ENCODE results near the gene SCN2B.
A peak's percentile ranks its signal among the peaks of the same experiment; 100 is the strongest.

Gene SCN2B

GRCh38 chr11:118175993-118176777 is at the start of gene SCN2B:
Gene SCN2B (minus strand): TSS chr11:118176639. CDS start chr11:118176431, 208 bp downstream.
- no peak for DNase-seq (ENCODE audit: low read depth, low spot score)

- peak; percentile 51 for DNase-seq (ENCODE audit: low read depth, low spot score)
Measured at GRCh38 chr11:118224511-118225188, 48.2 kb upstream of the SCN2B start, which contains the start of gene JAML. Gene JAML (minus strand): TSS chr11:118225011. CDS start chr11:118214866, 10,145 bp downstream.

GRCh38 chr11:118223992-118224391 is 47.6 kb upstream of the SCN2B start:
- no peak for DNase-seq (ENCODE audit: low read depth, low spot score)

GRCh38 chr11:118223570-118223969 is 47.1 kb upstream of the SCN2B start:
- DNase-seq (ENCODE audit: low read depth, low spot score): no peak

- no peak for DNase-seq (ENCODE audit: low read depth, low spot score)
Measured at GRCh38 chr11:118222437-118222836, 46.0 kb upstream of the SCN2B start.

GRCh38 chr11:118221419-118221818 is 45.0 kb upstream of the SCN2B start:
- no peak for DNase-seq (ENCODE audit: low read depth, low spot score)

GRCh38 chr11:118219732-118220131 is 43.3 kb upstream of the SCN2B start:
- no peak for DNase-seq (ENCODE audit: low read depth, low spot score)

GRCh38 chr11:118219244-118219643 is 42.8 kb upstream of the SCN2B start:
- no peak for DNase-seq (ENCODE audit: low read depth, low spot score)

GRCh38 chr11:118217575-118217974 is 41.1 kb upstream of the SCN2B start:
- no peak for DNase-seq (ENCODE audit: low read depth, low spot score)

- peak; percentile 33 for DNase-seq (ENCODE audit: low read depth, low spot score)
Measured at GRCh38 chr11:118216621-118217481, 40.4 kb upstream of the SCN2B start.

GRCh38 chr11:118215765-118216164 is 39.3 kb upstream of the SCN2B start:
- DNase-seq (ENCODE audit: low read depth, low spot score): no peak

GRCh38 chr11:118215262-118215661 is 38.8 kb upstream of the SCN2B start:
- DNase-seq (ENCODE audit: low read depth, low spot score): no peak

GRCh38 chr11:118214210-118214914 is 37.9 kb upstream of the SCN2B start:
- DNase-seq (ENCODE audit: low read depth, low spot score): no peak

- DNase-seq (ENCODE audit: low read depth, low spot score): no peak
Measured at GRCh38 chr11:118213781-118214180, 37.3 kb upstream of the SCN2B start.

GRCh38 chr11:118213201-118213600 is 36.8 kb upstream of the SCN2B start:
- no peak for DNase-seq (ENCODE audit: low read depth, low spot score)

- no peak for DNase-seq (ENCODE audit: low read depth, low spot score)
Measured at GRCh38 chr11:118212781-118213191, 36.3 kb upstream of the SCN2B start.

- DNase-seq (ENCODE audit: low read depth, low spot score): no peak
Measured at GRCh38 chr11:118212131-118212725, 35.8 kb upstream of the SCN2B start.

GRCh38 chr11:118211006-118211405 is 34.6 kb upstream of the SCN2B start:
- no peak for DNase-seq (ENCODE audit: low read depth, low spot score)

GRCh38 chr11:118210323-118210722 is 33.9 kb upstream of the SCN2B start:
- DNase-seq (ENCODE audit: low read depth, low spot score): no peak

GRCh38 chr11:118209033-118209432 is 32.6 kb upstream of the SCN2B start:
- DNase-seq (ENCODE audit: low read depth, low spot score): no peak

GRCh38 chr11:118207079-118207478 is 30.6 kb upstream of the SCN2B start:
- DNase-seq (ENCODE audit: low read depth, low spot score): no peak
